ENCODE results near the gene ABCA9.
"Not testable (repeated sequence)": the region's sequence is repeated elsewhere in the genome, so short reads cannot be mapped to it uniquely, and the experiment has no call there.

Gene ABCA9

DNA sequence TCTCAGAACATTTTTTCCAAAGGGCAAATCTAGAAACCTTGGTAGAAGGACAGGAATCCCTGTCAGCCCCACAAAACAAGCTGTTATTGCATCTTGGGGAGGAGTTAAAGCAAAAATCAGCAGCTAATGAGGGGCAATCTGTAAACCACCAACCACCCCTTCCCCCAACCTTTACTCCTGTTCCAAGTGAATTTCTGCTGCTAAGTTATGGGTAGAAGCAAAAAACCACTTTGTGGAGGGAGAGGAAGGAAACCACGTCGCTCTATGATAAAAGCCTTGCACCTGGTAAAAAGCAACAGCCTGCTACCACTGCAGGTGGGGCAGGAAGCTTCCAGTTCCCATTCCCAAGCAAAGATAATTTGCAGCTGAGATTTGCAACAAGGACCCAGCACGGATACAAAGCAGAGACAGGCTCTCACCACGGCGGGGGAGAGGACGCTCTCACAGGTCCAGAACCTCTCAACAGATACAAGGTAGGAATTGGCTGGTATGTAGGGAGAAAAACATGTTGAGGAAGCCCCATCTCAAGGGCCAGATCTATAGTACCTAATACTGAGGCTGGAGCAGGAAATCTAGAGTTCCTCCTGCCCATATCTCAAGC is 116.2 kb downstream of the ABCA9 start:
- DNase-seq, result no peak

DNA sequence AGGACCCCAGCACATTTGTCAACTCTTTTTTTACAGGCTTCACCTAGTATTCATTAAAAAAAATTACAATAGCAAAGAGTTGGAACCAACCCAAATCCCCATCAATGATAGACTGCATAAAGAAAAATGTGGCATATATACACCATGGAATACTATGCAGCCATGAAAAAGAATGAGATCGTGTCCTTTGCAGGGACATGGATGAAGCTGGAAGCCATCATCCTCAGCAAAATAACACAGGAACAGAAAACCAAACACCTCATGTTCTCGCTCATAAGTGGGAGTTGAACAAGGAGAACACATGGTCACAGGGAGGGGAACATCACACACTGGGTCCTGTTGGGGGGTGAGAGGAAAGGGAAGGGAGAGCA is 116.9 kb downstream of the ABCA9 start:
- DNase-seq, result not testable (repeated sequence)

DNA sequence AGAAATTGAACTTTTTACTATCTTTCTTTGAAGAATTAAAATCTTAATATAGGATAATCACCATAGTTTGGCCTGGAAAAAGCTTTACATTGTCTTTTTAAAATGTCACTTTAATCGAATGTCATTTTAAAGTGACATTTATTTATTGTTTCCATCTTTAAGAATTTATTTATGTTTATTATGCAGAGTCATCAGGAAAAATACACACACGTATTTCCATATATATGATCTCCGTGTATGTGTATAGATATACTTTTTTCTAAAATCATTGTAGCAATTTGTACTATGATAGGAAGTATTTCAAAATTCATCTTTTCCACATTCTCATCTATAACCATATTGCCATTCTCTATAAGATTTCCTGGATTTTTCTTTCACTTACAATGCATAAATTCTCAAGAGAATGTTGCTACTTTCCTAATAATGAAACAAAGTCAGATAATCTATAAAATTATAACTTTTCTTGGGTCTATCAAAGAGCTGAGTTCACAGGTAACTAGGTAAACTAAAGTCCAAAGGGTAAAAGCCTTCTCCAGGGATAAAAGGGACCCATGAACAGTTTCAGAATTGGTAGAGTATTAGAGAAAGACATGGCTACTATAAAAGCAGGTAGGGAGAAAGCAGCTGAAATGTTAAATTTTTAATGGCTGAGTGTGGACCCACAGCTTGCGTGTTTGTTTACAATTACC is 117.5 kb downstream of the ABCA9 start:
- DNase-seq, result no peak

DNA sequence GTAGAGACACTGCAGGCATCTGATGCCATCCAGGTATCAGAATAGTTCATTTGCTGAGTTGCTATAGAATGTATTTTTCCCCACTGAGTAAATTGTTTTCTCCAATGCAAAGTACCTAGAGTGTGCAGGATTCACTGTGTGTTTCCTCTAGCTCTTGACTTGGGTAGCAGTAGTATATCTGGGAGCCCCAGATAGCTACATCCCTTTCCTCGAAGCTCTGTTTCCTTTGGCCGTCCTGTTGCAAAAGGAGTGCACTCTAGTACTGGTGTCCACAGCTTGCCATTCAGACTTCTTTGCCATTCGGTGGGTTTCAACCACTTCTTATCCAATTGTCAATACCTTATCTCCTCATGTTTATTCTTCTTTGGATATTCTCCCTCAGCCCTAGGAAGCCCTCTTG is 118.3 kb downstream of the ABCA9 start:
- DNase-seq, result no peak

DNA sequence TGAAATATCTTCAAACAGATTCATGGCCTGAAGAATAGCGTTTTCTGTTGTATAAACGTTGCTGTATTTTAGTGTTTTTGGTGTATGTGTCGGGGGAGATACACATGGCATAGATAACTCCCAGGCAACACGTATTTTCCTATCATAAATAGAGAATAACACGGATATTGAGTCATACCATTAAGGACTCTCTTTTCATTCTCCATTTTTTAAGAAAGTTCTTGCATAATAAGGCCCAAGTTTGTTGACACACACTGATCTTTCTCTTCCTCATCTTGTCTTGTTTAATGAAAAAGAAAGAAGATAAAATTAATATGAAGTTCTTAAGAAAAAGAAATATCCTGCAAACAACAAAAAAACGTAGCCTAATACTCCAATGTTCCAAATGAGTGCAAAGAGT is 119.0 kb downstream of the ABCA9 start:
- no peak for DNase-seq

DNA sequence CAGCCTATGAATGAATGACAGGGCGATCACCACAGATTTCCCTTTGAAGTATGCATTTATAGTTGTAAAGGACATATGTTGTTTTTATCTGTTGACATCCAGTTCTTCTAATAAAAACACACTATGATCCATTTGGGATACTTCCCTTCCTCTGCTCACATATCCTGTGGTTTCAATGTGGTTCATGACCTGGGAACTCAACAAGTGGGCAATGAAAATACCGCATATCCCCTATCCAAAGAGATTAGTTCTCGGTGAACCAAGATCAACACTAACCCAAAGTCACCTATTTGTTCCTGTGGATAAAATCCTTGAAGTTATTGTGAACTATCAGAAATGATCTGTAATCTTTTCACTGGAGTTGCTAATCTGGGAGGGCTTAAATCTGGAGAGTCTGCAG is 121.5 kb downstream of the ABCA9 start:
- no peak for DNase-seq

DNA sequence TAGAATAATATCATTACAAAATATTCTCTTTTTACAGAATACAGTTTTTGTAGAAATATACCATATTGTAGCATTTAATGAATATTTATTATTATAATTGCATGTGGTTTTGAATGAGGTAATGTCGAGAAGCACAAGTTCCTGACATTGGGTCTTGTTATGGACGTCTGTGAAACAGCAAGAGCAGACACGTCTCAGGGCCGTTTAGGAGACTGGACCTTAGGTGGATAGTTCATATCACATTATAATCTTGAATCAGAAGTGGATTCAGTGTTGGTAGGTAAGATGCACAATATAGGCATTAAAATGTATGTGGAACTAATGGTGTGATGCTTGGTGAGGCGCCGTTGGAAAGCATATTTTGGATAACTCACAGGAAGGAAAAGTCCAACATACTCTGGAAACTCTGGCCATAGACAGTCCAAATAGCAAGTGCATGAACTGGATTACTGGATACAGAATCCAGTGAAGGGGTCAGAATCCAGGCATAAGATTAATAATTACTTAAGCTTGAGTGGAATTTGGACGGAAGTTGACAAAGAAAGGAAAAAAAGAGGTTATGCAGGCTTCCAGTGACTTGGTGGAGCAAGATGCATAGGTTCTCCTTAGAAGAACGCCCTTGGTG is 122.7 kb downstream of the ABCA9 start:
- DNase-seq, result no peak

DNA sequence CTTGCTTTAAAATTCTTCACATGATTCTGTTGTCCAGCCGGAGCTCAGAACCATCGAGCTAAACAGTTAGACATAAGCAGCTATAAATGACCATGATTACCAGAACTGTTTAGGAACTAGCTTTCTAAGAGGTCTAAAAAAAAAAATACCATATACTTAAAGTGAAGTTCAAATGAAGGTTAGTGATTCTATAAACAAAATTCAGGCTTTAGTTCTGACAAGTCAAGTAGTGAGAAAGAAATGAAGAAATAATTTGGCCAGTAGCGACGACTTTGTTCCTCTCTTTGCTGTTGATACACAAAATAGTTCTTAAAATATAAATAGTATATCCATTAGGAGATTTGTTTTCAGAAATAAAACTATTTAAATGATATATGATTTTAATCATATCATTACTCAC is 133.2 kb downstream of the ABCA9 start:
- no peak for DNase-seq

DNA sequence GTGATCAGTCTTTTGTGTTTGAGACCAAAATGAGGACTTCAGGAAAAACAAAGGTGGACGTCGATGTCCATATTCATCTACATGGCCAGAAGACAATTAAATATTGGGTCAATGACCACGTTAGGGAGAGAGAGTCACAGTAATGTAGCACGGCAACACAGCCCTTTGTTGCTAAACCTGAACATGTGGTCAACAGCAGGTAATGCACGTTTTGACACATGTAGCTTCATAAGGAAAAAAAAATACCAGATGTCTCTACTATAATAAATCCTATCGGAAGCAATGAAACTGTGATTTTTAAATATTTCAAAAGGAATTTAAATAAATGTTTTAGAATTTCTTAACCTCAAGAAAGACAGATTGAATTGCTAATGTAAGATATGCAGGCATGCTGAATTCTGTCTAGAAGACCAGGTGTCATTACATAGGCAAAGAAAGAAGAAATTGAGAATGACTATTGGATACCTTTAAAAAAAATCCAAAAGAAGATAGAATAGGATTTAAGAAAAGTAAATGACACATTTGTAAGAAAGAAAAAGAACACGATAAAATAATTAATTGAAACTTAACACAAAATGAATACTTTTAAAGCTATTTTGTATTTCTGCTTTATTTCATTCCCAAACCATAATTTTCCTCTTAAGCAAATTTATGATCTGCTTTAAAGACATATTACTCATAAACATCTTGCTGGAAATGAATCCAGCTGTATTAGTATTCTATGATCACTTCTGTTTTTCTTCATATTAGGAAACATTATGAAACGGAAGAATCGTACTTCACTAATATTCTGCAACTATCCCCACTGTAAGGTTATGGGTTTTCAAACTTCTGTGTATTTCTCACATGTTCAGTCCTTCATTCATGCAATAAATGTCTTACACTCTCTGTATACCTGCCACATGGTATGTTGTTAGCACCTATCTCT is 135.7 kb downstream of the ABCA9 start:
- DNase-seq, result no peak
